Femur (tissue), 1 donor: ENCODE measurements around the gene KRT12.
A peak's percentile ranks its signal among the peaks of the same experiment; 100 is the strongest.

Source experiments
- DNase-seq: peaks from one replicate; pipeline ENCODE4 v3.0.0-alpha.2; 2017

Gene KRT12

GRCh38 chr17:40866838-40867237, at the start of gene KRT12:
KRT12 (minus strand) TSS chr17:40867223; CDS start chr17:40867186, 37 bp downstream.
- DNase-seq, result no peak

GRCh38 chr17:40916366-40916765, 49.3 kb upstream of the KRT12 start:
- no peak for DNase-seq

GRCh38 chr17:40915721-40916256, 48.8 kb upstream of the KRT12 start:
- no peak for DNase-seq

- no peak for DNase-seq
These were observed 48.2 kb upstream of the KRT12 start for GRCh38 chr17:40915199-40915661.

GRCh38 chr17:40914075-40914855, 47.2 kb upstream of the KRT12 start:
- no peak for DNase-seq

GRCh38 chr17:40912486-40913210, 45.6 kb upstream of the KRT12 start:
- DNase-seq, result no peak

GRCh38 chr17:40910441-40910841, 43.4 kb upstream of the KRT12 start:
- DNase-seq, result no peak

GRCh38 chr17:40909755-40910154, 42.7 kb upstream of the KRT12 start:
- no peak for DNase-seq

GRCh38 chr17:40909351-40909750, 42.3 kb upstream of the KRT12 start:
- DNase-seq, result peak; percentile 83

- DNase-seq, result no peak
These were observed 39.6 kb upstream of the KRT12 start for GRCh38 chr17:40906613-40907012.

GRCh38 chr17:40905370-40905769, 38.3 kb upstream of the KRT12 start:
- DNase-seq, result no peak

- no peak for DNase-seq
These were observed 36.3 kb upstream of the KRT12 start for GRCh38 chr17:40903129-40903847.

GRCh38 chr17:40902498-40902897, 35.5 kb upstream of the KRT12 start:
- DNase-seq, result no peak

- DNase-seq, result no peak
These were observed 35.0 kb upstream of the KRT12 start for GRCh38 chr17:40901981-40902474.

- no peak for DNase-seq
These were observed 33.9 kb upstream of the KRT12 start for GRCh38 chr17:40900809-40901356.

- DNase-seq, result no peak
These were observed 30.0 kb upstream of the KRT12 start for GRCh38 chr17:40896916-40897455.

- no peak for DNase-seq
These were observed 28.2 kb upstream of the KRT12 start for GRCh38 chr17:40895106-40895730.

GRCh38 chr17:40888196-40888720, 21.2 kb upstream of the KRT12 start:
- no peak for DNase-seq

- DNase-seq, result no peak
These were observed 19.1 kb upstream of the KRT12 start for GRCh38 chr17:40886090-40886489.

GRCh38 chr17:40884708-40885512, 17.9 kb upstream of the KRT12 start, which contains the start of gene KRT20:
KRT20 (minus strand) TSS chr17:40885242; CDS start chr17:40885185, 57 bp downstream.
- DNase-seq, result no peak
